Mesothelial cell of epicardium (in vitro differentiated cells): ENCODE data around the gene MORN2. TPM values are rescaled to one million over a fixed set of nuclear protein-coding genes. Genes with fewer than 3 reads are reported as not detected.

ENCODE experiments used
- DNase-seq, 2 experiments: peaks; one replicate each; pipeline ENCODE4 v3.0.0; 2021; ENCODE audit warnings: low spot score in 2 of 2; ENCODE audit not compliant: unreplicated experiment in 2 of 2
- H3K27ac Mint-ChIP-seq: 2 replicates; pipeline ENCODE4 v1.8.0; 2021; ENCODE audit warnings: mixed read lengths
- H3K27me3 Mint-ChIP-seq: 2 replicates; pipeline ENCODE4 v1.8.0; 2021; ENCODE audit warnings: low read depth, mixed read lengths
- H3K36me3 Mint-ChIP-seq: 2 replicates; pipeline ENCODE4 v1.8.0; 2021; ENCODE audit warnings: mixed read lengths
- H3K4me1 Mint-ChIP-seq: 2 replicates; pipeline ENCODE4 v1.8.0; 2021; ENCODE audit warnings: mixed read lengths
- H3K4me3 Mint-ChIP-seq: 2 replicates; pipeline ENCODE4 v1.8.0; 2021; ENCODE audit warnings: mild to moderate bottlenecking, moderate library complexity, mixed read lengths
- H3K9me3 Mint-ChIP-seq: 2 replicates; pipeline ENCODE4 v1.8.0; 2021; ENCODE audit warnings: mixed read lengths
- total RNA-seq: library from RNA; stranded (reverse); gene quantifications from 3 replicates; pipeline ENCODE4 v1.2.1, GENCODE V29; 2021
- TF ChIP-seq, protein P1 (sequence below): fragments of 200-600 bp; sonication (generic); IDR thresholded peaks from one replicate; pipeline ENCODE4 v1.5.0; 2021; ENCODE audit warnings: antibody characterized with exemption; ENCODE audit not compliant: unreplicated experiment

Gene MORN2
- total RNA-seq, 1 donor from 2014 or later, result 9.2 TPM

DNA sequence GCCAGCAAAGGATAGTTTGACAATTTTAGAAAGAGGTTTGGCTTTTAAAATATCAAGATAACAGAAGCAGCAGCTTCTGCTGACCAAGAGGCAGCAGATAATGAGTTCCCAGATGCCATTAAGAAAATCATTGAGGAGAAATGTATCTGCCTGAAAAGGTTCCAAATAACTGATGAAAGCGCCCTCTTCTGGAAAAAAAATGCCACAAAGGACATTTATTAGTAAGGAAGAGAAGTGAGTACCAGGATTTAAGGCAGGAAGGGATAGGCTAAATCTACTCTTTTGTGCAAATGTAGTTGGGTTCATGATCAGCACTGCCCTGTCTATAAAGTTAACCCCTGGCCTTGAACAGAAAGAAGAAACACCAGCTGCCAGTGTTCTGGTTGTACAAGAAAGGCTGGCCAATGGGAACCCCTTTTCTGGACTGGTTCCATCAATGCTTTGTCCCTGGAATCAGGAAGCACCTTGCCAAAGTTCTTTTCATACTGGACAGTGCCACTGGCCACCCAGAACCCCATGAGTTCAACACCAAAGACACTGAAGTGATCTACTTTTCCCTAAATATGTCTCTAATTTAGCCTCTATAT is 40.7 kb upstream of the MORN2 start:
- DNase-seq, result no peak
- Mint-ChIP-seq H3K4me1 (no peaks in the 10 kb centered on the region), H3K36me3 (peaks cover 26% of the 10 kb centered on the region), H3K4me3 (no peak overlapping the region), H3K27ac (no peak overlapping the region), H3K9me3 (no peaks in the 10 kb centered on the region), H3K27me3 (no peaks in the 10 kb centered on the region)
- TF ChIP-seq, protein P1, sequence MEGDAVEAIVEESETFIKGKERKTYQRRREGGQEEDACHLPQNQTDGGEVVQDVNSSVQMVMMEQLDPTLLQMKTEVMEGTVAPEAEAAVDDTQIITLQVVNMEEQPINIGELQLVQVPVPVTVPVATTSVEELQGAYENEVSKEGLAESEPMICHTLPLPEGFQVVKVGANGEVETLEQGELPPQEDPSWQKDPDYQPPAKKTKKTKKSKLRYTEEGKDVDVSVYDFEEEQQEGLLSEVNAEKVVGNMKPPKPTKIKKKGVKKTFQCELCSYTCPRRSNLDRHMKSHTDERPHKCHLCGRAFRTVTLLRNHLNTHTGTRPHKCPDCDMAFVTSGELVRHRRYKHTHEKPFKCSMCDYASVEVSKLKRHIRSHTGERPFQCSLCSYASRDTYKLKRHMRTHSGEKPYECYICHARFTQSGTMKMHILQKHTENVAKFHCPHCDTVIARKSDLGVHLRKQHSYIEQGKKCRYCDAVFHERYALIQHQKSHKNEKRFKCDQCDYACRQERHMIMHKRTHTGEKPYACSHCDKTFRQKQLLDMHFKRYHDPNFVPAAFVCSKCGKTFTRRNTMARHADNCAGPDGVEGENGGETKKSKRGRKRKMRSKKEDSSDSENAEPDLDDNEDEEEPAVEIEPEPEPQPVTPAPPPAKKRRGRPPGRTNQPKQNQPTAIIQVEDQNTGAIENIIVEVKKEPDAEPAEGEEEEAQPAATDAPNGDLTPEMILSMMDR, result peak; percentile 36

GRCh38 chr2:38835990-38836389 is 39.8 kb upstream of the MORN2 start:
- H3K27me3 Mint-ChIP-seq, result no peaks in the 10 kb centered on the region
- TF ChIP-seq, protein P1, result no peak
- DNase-seq, result no peak
- H3K9me3 Mint-ChIP-seq, result no peaks in the 10 kb centered on the region
- H3K4me3 Mint-ChIP-seq, result no peak overlapping the region
- H3K27ac Mint-ChIP-seq, result no peak overlapping the region
- H3K36me3 Mint-ChIP-seq, result peaks cover 26% of the 10 kb centered on the region
- H3K4me1 Mint-ChIP-seq, result no peaks in the 10 kb centered on the region

DNA sequence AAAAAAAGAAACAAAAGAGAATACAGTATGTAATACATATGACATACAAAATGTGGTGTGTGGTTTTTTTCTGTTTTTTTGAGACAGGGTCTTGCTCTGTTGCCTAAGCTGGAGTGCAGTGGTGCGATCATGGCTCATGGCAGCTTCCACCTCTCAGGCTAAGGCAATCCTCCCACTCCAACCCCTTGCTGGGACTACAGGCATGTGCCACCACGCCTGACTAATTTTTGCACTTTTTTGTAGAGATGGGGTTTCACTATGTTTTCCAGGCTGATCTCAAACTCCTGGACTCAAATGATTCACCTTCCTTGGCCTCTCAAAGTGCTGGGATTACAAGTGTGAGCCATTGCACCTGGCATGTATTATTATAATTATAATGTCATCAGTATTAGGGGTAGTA is 39.0 kb upstream of the MORN2 start:
- DNase-seq, result no peak
- no peak overlapping the region for H3K27ac Mint-ChIP-seq
- no peaks in the 10 kb centered on the region for H3K27me3 Mint-ChIP-seq
- TF ChIP-seq, protein P1, result no peak
- H3K4me1 Mint-ChIP-seq, result no peaks in the 10 kb centered on the region
- no peaks in the 10 kb centered on the region for H3K9me3 Mint-ChIP-seq
- no peak overlapping the region for H3K4me3 Mint-ChIP-seq
- peaks cover 34% of the 10 kb centered on the region for H3K36me3 Mint-ChIP-seq

GRCh38 chr2:38850045-38850444 is 25.7 kb upstream of the MORN2 start:
- Mint-ChIP-seq H3K9me3 (peaks cover 7% of the 10 kb centered on the region), H3K27ac (no peak overlapping the region)

DNA sequence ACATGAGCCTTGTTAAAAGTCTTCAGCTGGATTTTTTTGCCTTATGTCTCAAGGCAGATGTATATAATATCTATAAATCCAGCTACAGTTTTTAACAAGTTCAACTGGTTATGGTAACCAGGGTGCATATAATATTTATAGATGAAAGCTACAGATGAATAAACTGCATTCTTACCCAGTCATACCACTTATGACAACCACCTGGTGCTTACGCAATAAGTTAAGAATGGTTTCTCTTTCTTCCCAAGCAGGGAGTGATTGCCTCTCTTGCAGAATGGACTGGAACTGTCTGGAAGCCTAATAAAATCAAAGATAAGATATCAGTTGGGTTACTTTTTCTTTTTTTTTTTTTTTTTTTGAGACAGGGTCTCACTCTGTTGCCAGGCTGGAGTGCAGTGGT is 19.6 kb upstream of the MORN2 start:
- Mint-ChIP-seq H3K36me3 (peaks cover 51% of the 10 kb centered on the region), H3K4me1 (no peaks in the 10 kb centered on the region), H3K9me3 (peaks cover 10% of the 10 kb centered on the region), H3K4me3 (no peak overlapping the region), H3K27me3 (no peaks in the 10 kb centered on the region), H3K27ac (no peak overlapping the region)
- DNase-seq, result no peak
- TF ChIP-seq, protein P1, result no peak

More at GRCh38 chr2:38850045-38850444, 25.7 kb upstream of the MORN2 start:
- Mint-ChIP-seq H3K4me3 (no peak overlapping the region), H3K4me1 (no peaks in the 10 kb centered on the region), H3K27me3 (no peaks in the 10 kb centered on the region), H3K36me3 (peaks cover 44% of the 10 kb centered on the region)
- no peak for DNase-seq
- TF ChIP-seq, protein P1, result no peak

DNA sequence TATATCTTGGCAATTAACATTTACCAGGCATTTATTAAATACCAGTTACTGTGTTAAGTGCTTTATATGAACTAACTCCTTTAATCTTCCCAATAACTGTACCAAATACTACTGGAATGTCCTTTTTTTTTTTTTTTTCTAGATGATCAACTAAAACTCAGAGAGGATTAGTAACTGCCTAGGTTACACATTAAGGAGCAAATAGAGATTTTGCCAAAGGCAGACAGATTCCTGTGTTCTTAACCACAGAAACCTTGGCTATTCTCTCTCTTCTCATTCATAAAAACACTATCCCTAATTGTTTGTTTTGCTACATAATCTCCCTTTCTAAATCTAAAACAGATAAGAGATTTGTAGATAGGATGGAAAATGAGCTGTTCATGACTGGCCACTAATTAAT is 13.3 kb upstream of the MORN2 start:
- H3K36me3 Mint-ChIP-seq, result peaks cover 48% of the 10 kb centered on the region
- no peak for DNase-seq
- no peaks in the 10 kb centered on the region for H3K27me3 Mint-ChIP-seq
- peaks cover 6% of the 10 kb centered on the region for H3K9me3 Mint-ChIP-seq
- H3K4me1 Mint-ChIP-seq, result no peaks in the 10 kb centered on the region
- no peak overlapping the region for H3K27ac Mint-ChIP-seq
- TF ChIP-seq, protein P1, result no peak
- H3K4me3 Mint-ChIP-seq, result no peak overlapping the region
